Measurements from ENCODE around the gene NDRG3. TPM values are rescaled to one million over a fixed set of nuclear protein-coding genes. Genes with fewer than 3 reads are reported as not detected.

NDRG3 gene
- total RNA-seq, 1 donor from 2014 or later = 24.7 TPM

DNA sequence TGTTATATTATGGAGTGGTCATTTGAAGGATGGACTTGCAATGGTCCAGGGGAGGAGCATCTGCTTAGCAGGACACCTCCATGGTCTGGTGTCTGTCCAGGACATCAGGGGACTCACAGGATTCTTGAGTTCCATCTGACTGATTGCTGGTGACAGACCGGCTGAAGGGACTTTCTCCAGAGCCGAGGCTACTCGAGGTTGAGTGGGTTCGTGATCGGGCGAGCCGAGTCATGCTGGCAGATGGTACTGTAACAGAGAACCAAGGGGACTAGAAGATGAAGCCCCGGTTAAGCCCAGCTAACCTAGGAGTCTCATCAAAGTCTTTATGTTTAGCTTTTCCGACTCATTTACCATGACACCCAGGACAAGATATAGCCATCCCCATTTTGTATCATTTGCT lies 92.4 kb downstream of the NDRG3 start:
- Mint-ChIP-seq H3K27ac (no peak overlapping the region), H3K36me3 (ENCODE audit: insufficient read depth) (peaks cover 7% of the 10 kb centered on the region), H3K27me3 (no peaks in the 10 kb centered on the region), H3K9me3 (ENCODE audit: low read depth) (no peaks in the 10 kb centered on the region), H3K4me3 (ENCODE audit: low read depth) (no peak overlapping the region), H3K4me1 (ENCODE audit: low read depth) (no peaks in the 10 kb centered on the region)
- DNase-seq (ENCODE audit: low spot score, unreplicated experiment) = no peak
- no peak for TF ChIP-seq CTCF (IDR thresholded peaks at IDR 0.05; ENCODE audit: unreplicated experiment)

- peaks cover 3% of the 10 kb centered on the region for H3K36me3 Mint-ChIP-seq (ENCODE audit: insufficient read depth)
- H3K9me3 Mint-ChIP-seq (ENCODE audit: low read depth) = no peaks in the 10 kb centered on the region
- no peak for DNase-seq (ENCODE audit: low spot score, unreplicated experiment)
- peaks cover 13% of the 10 kb centered on the region for H3K4me1 Mint-ChIP-seq (ENCODE audit: low read depth)
- H3K27ac Mint-ChIP-seq = peak overlapping the region; percentile 81
- H3K27me3 Mint-ChIP-seq = no peaks in the 10 kb centered on the region
- no peak overlapping the region for H3K4me3 Mint-ChIP-seq (ENCODE audit: low read depth)
- TF ChIP-seq CTCF (IDR thresholded peaks at IDR 0.05; ENCODE audit: unreplicated experiment) = no peak
Observed at GRCh38 chr20:36647196-36648121, 98.4 kb downstream of the NDRG3 start.

GRCh38 chr20:36646678-36647077 lies 99.2 kb downstream of the NDRG3 start:
- Mint-ChIP-seq H3K4me3 (ENCODE audit: low read depth) (no peak overlapping the region), H3K9me3 (ENCODE audit: low read depth) (no peaks in the 10 kb centered on the region), H3K27me3 (no peaks in the 10 kb centered on the region), H3K36me3 (ENCODE audit: insufficient read depth) (peaks cover 3% of the 10 kb centered on the region), H3K27ac (peak overlapping the region; percentile 81), H3K4me1 (ENCODE audit: low read depth) (peaks cover 13% of the 10 kb centered on the region)
- DNase-seq (ENCODE audit: low spot score, unreplicated experiment) = no peak
- no peak for TF ChIP-seq CTCF (IDR thresholded peaks at IDR 0.05; ENCODE audit: unreplicated experiment)

DNA sequence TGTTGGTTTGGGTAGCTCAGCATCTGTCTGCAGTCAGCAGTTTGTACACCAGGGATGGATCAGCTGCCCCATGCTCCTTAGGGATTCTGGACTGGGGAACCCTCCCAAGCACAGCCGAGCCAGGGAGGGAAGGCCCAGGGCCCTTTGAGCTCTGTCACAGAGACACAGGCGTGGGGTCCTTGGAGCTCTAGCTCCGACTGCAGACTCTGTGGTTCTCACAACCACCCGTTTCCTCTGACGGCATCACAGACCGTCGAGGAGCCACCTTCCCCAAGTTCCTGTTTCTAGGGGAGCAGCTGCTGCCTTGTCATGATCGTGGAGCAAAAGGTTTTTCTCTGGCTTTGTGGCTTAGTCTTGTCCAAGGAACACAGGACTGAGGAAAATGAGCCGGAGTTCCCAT lies 99.9 kb downstream of the NDRG3 start, which contains the start of gene SLA2:
Gene SLA2 (minus strand): TSS at position 199 of the 400 bp plus-strand sequence. CDS start 4,861 bp downstream, outside the sequence.
- DNase-seq (ENCODE audit: low spot score, unreplicated experiment) = no peak
- Mint-ChIP-seq H3K27ac (peak within 1 kb of the TSS; percentile 81), H3K4me1 (ENCODE audit: low read depth) (peaks cover 13% of the 10 kb centered on the region), H3K4me3 (ENCODE audit: low read depth) (no peak within 1 kb of the TSS), H3K36me3 (ENCODE audit: insufficient read depth) (no peaks in the 10 kb centered on the region), H3K27me3 (no peaks in the 10 kb centered on the region), H3K9me3 (ENCODE audit: low read depth) (no peaks in the 10 kb centered on the region)
- no peak for TF ChIP-seq CTCF (IDR thresholded peaks at IDR 0.05; ENCODE audit: unreplicated experiment)

GRCh38 chr20:36645353-36645752 lies 100.5 kb downstream of the NDRG3 start:
- DNase-seq (ENCODE audit: low spot score, unreplicated experiment) = no peak
- Mint-ChIP-seq H3K27me3 (no peaks in the 10 kb centered on the region), H3K9me3 (ENCODE audit: low read depth) (no peaks in the 10 kb centered on the region), H3K36me3 (ENCODE audit: insufficient read depth) (no peaks in the 10 kb centered on the region), H3K4me1 (ENCODE audit: low read depth) (peaks cover 13% of the 10 kb centered on the region), H3K27ac (no peak overlapping the region), H3K4me3 (ENCODE audit: low read depth) (no peak overlapping the region)
- no peak for TF ChIP-seq CTCF (IDR thresholded peaks at IDR 0.05; ENCODE audit: unreplicated experiment)

Measured in progenitor cell of endocrine pancreas (in vitro differentiated cells).